GM06990 (cell line): ENCODE results near the gene GRAMD2B.

Experiments
- DNase-seq: peaks from one replicate; pipeline ENCODE4 v3.0.0-alpha.2; 2011; ENCODE audit not compliant: insufficient read length; ENCODE audit errors: extremely low read depth
- H3K27me3 ChIP-seq: replicated peaks from 2 replicates; pipeline ENCODE4 v1.6.0; 2011; ENCODE audit warnings: low read length; ENCODE audit not compliant: control insufficient read depth, insufficient read depth
- H3K36me3 ChIP-seq: 2 replicates; pipeline ENCODE4 v1.5.1; 2011; ENCODE audit warnings: low read length; ENCODE audit not compliant: control insufficient read depth, insufficient read depth
- H3K4me3 ChIP-seq: replicated peaks from 2 replicates; pipeline ENCODE4 v1.5.1; 2011; ENCODE audit warnings: low read depth, mild to moderate bottlenecking, control low read depth, low read length
- TF ChIP-seq, protein P1 (sequence below): IDR thresholded peaks from 2 replicates; pipeline ENCODE4 v1.5.1; 2011; ENCODE audit warnings: low read length, control low read depth, mild to moderate bottlenecking, inconsistent platforms; ENCODE audit not compliant: insufficient read depth, poor library complexity, severe bottlenecking

GRAMD2B gene

DNA sequence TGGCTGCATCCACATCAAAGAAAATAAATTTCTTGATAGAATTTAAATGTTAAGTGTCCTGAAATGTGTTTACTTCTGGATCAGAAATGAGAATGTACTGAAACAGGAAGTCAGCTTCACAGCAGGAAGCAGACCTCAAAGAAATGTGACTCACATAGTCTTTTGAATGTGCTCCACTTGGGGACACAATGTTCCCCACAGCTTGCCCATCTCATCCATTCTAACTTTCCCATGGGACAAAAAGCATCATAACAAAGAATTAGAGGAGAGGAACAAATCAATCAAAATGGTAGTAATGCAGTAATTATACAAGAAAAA is 85.7 kb downstream of the GRAMD2B start:
- no peaks in the 10 kb centered on the region for H3K27me3 ChIP-seq
- H3K4me3 ChIP-seq: no peak overlapping the region
- TF ChIP-seq, protein P1, sequence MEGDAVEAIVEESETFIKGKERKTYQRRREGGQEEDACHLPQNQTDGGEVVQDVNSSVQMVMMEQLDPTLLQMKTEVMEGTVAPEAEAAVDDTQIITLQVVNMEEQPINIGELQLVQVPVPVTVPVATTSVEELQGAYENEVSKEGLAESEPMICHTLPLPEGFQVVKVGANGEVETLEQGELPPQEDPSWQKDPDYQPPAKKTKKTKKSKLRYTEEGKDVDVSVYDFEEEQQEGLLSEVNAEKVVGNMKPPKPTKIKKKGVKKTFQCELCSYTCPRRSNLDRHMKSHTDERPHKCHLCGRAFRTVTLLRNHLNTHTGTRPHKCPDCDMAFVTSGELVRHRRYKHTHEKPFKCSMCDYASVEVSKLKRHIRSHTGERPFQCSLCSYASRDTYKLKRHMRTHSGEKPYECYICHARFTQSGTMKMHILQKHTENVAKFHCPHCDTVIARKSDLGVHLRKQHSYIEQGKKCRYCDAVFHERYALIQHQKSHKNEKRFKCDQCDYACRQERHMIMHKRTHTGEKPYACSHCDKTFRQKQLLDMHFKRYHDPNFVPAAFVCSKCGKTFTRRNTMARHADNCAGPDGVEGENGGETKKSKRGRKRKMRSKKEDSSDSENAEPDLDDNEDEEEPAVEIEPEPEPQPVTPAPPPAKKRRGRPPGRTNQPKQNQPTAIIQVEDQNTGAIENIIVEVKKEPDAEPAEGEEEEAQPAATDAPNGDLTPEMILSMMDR: no peak
- no peaks in the 10 kb centered on the region for H3K36me3 ChIP-seq
- DNase-seq: no peak

DNA sequence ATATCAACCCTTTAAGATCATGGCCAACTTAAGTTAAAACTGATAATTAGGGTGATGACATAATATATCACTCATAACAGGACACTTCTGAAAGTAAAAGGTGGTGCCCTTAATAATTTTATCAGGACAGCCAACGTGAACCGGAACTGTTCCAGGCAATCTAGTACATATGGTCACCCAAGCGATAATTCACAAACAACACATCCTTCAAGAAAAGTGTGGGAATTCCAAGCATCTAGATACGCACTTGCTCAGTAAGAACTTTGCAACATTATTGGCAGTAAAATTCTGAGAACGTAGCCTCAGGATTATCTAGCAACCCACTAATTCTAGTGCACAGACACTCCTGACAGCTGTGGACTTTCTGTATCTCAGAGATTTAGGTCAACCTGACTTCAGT is 86.1 kb downstream of the GRAMD2B start:
- TF ChIP-seq, protein P1: no peak
- DNase-seq: no peak
- Histone ChIP-seq H3K36me3 (no peaks in the 10 kb centered on the region), H3K27me3 (no peaks in the 10 kb centered on the region), H3K4me3 (no peak overlapping the region)

DNA sequence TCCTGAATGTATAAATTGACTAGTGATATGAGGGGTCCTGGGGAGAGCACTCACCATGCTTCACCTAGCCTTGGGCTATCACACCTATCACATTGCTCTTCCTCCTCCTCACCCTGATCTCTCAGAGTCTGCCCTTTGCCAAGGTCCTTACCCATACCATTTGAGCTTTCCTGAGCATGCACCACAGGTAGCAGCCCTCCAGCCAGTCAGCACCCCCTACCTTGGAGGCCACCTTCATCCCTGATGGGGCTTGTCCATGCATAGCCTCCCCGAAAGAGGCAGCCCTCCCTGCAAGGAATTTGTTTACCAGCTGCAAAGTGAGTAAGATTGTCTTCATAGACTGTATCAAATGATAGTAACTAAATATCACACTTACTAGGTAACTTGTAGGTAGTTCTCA is 88.8 kb downstream of the GRAMD2B start:
- TF ChIP-seq, protein P1: no peak

DNA sequence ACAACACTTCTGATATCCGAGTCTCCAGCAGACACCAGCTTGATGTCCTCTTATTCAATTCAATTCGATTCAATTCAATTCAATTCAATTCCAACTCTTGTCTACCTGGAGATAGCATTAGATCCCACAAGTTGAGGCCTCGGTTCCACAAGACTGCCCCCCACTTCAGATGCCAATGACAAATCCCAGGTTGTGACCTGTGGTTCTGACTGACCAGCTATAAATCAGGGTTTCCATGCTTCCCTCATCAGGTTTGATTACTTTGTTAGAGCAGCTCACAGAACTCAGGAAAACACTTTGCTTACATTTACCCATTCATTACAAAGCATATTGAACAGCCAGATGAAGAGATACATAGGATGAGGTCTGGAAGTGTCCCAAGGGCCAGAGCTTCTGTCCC is 89.2 kb downstream of the GRAMD2B start:
- H3K36me3 ChIP-seq: no peaks in the 10 kb centered on the region
- TF ChIP-seq, protein P1: no peak
- no peak overlapping the region for H3K4me3 ChIP-seq
- no peak for DNase-seq
- H3K27me3 ChIP-seq: no peaks in the 10 kb centered on the region

More for the DNA sequence above, 88.8 kb downstream of the GRAMD2B start:
- H3K27me3 ChIP-seq: no peaks in the 10 kb centered on the region
- no peak for DNase-seq
- H3K36me3 ChIP-seq: no peaks in the 10 kb centered on the region
- no peak overlapping the region for H3K4me3 ChIP-seq

DNA sequence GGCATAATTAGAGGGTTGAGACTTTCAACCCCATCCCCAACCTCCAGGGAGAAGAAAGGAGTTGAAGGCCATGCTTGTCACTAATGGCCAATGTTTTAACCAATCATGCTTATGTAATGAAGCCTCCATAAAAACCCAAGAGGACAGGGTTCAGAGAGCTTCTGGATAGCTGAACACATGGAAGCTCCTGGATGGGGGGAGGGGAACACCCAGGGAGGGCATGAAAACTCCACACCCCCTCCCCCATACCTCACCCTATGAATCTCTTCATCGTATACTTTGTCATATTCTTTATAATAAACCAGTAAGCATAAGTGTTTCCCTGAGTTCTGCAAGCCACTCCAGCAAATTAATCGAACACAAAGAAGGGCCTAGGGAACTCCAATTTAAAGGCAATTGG is 90.1 kb downstream of the GRAMD2B start:
- Histone ChIP-seq H3K4me3 (no peak overlapping the region), H3K27me3 (no peaks in the 10 kb centered on the region), H3K36me3 (no peaks in the 10 kb centered on the region)
- no peak for DNase-seq
- TF ChIP-seq, protein P1: no peak

DNA sequence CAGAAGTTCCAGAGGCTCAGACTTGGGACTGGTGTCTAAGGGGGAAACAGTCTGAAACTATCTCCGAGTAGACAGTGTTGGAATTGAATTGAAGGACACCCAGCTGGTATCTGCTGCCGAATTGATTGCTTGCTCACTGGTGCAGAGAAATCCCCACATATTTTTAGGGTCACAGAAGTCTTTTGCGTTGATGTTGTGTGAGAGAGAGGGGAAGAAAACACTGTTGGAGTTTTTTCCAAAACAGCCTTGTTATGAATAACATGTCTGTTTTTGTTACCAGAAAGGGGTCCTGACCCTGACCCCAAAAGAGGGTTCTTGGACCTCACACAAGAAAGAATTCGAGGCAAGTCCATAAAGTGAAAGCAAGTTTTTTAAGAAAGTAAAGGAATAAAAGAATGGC is 90.5 kb downstream of the GRAMD2B start:
- no peak overlapping the region for H3K4me3 ChIP-seq
- H3K27me3 ChIP-seq: no peaks in the 10 kb centered on the region
- H3K36me3 ChIP-seq: no peaks in the 10 kb centered on the region
- DNase-seq: no peak
- TF ChIP-seq, protein P1: no peak
